Measurements from ENCODE around the gene CST4.
A peak's percentile ranks its signal among the peaks of the same experiment; 100 is the strongest.
"Not testable (repeated sequence)": the region's sequence is repeated elsewhere in the genome, so short reads cannot be mapped to it uniquely, and the experiment has no call there.

Gene CST4

DNA sequence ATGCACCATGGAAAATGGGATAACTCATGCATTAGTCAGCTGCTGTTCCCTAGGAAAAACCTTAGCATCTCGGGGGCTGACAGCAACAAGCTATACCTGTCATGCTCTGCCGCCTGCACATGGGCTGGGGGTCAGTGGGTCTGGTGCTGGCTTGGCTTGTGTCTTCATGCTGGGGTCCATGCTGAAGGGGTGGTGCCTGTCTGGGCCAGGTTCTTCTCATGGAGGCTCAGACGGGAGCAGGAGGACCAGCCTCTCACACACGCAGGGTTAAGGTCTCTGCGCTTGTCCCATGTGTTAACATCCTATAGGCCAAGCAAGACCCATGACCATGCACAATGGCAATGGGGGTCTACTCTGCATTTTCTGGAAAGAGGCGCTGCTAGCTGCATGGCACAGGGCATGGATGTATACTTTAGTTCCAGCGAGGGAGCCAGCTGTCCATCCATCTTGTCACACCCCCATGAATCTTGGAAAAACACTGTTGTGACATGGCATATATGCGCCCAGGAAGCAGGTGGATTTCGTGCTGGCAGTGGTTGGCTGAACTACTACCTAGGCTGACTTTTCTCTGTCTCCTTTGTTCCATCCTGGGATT is 26.5 kb downstream of the CST4 start:
- DNase-seq, result no peak

DNA sequence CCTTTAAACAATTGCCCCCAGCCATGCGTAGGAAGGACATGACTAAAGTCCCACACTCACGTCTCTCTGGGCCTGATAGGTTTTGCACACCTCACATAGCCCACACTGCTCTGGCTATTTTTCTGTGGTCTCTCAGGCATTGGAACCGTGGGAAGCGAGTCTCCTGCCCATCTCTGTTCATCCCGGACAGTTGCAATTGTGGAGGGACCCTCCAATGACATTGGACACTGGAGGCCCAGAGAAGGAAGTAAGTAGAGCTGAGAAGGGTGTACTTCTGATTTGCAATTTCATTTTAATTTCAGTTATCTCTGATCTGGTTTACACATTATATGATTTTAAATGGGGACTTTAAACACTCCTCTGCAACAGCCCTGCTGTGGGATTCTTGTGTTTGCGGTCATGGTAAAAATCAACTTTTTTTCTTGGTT is 27.8 kb downstream of the CST4 start:
- no peak for DNase-seq

DNA sequence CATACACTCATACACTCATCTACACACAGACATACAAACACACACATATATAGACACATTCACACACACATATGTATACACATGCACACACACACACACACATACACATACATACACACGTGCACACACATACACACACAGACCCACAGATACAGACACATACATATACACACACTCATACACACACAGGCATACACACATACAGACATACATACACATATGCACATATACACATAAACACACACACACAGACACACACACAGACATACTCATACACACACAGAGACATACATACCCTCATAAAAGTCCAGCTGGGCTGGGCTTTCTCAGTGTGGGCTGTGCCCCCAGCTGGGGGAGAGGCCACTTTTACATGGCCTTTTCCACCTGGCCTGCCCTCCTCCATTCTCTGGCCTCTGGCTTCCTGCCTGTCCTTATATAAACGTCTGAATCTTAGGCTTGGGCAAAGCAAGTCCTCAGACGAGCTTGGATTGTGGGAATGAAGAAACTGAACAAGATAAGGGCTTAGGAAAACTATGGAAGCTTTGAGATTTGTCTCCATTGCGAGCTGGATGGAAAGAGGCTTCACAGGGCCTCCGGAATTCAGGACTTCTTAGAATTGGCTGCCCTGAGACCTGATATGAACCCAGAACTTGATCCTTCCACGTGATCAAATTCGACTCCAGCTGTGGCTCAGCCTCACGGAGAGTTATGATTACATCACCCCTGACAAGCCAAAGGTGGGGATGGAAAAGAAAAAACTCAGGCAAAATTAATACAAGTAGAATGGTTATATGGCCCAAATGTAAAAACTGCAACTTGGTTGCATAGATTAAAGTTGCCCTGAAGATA is 28.6 kb downstream of the CST4 start:
- DNase-seq, result no peak

DNA sequence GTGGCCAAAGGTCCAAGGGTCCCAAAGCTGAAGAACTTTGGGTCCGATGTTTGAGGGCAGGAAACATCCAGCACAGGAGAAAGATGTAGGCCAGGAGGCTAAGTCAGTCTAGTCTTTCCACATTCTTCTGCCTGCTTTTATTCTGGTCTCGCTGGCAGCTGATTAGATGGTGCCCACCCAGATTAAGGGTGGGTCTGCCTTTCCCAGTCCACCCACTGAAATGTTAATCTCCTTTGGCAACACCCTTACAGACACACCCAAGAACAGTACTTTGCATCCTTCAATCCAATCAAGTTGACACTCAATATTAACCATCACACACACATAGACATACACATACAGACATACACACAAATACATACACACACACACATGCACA is 29.2 kb downstream of the CST4 start:
- DNase-seq, result not testable (repeated sequence)

DNA sequence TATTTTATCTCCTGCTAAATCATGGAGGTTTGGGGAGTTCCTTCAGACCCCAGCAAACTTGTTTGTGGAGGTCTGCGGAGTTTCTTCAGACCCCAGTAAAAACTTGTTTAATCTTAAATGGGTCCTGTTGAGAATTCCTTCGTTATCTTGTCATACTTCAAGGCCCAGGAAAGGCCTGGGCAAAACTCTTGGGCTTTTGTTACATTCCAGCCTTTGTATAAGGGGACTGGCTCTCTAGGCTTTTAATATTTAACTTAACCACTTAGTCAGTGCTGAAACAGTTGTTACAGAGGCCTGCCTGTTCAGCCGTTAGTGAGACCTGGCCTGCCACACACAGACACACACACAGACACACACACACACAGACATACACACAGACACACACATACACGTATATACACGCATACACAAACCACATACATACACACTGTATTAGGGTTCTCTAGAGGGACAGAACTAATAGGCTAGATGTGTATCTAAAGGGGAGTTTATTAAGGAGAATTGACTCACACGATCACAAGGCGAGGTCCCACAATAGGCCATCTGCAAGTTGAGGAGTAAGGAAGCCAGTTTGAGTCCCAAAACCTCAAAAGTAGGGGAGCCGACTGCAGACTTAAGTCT is 29.7 kb downstream of the CST4 start:
- DNase-seq, result no peak

DNA sequence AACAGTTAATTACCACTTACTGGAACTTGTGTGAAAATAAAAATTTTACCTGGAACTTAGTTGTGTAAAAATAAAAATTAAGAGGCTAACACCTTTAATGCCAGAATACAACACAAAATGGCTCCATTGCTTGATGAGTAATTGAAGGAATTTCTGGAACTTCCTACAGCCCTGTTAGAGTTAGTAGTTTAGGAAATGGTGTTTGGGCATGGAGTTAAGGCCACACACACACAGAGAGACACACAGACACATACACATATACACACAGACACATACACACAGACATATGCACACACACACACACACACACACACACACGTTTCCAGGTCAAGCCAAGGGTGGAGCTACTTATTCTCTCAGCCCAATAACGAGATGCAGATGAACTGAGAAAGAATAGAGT is 30.5 kb downstream of the CST4 start:
- no peak for DNase-seq

DNA sequence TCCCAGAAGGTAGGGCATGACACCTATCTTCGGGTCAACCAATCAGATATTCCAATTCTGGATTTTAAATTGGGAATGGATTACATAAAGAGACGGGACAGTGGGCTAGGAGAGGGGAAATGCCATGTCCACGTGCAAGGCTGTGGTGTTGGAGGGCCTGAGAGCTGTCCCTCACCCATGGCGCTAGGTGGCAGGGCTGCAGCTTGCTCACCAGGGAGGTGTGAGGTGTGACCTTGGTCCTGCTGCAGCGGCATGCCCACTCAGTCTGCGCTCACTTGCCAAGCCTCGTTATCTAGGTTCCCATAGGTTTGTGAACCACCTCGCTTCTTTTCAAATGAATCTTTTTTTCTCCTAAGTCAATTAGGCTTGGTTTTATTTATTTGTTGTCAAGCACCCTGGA is 31.6 kb downstream of the CST4 start:
- DNase-seq, result no peak

DNA sequence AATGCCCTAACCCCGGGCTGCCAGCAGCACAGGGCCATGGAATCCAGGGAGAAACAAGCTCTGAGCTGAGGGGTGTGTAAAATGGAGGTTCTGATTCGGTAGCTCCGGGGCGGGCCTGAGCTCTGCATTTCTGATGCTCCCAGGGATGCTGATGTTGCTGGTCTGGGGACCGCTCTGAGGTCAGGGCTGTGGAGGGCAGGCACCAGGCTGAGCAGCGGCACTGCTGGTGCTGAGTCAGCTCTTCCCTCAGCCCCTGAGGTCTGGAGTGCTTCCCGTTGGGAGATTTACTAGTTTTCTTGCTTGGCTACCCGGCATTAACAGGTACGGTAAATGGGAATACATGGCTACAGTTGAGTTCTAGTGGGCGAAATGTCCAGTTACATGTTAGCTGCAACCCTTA is 32.5 kb downstream of the CST4 start:
- peak in 2 of 56 donors; percentile 23 to 30 for DNase-seq

DNA sequence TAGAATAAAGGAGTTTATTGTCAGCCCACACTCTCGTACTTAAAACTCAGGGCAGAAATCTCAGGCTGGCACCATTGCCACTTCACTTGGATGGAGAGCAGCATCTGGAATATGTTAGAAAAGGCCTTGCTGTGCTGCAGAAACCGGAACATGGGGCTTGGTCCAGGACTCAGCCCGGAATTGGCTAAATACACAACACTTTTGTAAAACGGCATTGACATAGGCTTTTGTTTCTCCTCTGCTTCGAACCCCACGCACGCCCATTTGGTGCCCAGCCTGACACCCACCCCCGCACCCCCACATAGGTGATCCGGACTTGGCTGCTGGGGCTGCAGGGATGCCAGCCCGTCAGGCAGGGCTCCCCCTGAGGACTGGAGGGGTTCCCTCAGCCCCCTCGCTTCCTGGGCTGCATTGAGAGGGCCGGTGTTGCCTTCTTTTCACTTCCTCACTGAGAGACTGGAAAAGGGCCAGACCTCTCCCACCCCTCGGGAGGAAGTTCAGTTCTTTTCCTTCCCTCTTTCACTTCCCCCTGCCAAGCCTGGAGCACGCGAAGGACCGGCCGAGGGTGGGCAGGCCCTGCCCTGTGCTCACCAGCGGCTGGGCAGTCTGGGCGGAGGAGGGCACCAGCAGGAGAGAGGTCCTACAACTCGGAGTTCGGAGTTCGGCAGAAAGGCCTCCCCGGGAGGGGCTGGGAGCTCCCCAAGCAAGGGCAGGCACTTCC is 33.2 kb downstream of the CST4 start:
- DNase-seq, result peak in 54 of 56 donors; percentile 31 to 94 (median 76)

DNA sequence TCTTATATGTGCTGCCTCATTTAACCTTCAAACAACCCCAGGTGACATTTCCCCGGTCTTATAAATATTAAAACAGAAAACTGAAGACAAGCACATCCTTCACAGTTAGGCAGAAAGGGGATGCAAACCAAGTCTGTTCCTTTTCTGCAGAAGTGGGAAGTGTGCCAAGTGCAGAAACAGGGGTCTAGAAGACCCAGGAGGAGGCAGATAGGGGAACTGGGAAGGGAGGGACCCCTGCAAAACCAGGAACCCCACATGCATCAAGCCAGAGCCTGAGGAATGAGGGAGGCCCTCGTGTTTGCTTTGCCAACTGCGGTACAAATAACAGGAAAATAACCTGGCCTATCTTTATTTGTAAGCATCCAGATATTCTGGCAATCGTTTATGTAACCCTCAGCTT is 34.1 kb downstream of the CST4 start:
- peak in 1 of 56 donors; percentile 26 for DNase-seq

DNA sequence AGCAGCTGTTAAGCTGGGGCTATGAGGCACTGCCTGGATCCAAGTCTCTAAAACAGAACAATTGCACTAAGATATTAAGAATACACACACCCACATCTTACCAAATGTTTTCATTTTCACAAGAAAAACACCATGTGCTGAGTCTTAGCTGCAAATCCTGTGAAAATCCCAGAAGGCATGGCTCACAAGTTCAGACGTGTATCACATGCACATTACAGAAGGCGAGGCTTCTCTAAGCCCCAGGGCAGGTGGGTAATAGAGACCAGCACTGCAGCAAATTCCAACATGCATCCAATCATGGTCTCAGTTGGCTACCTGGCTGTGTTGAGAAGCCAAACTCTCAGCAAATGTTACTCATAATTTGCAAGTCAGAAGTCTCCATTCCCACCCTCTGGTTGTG is 34.8 kb downstream of the CST4 start:
- DNase-seq, result no peak

DNA sequence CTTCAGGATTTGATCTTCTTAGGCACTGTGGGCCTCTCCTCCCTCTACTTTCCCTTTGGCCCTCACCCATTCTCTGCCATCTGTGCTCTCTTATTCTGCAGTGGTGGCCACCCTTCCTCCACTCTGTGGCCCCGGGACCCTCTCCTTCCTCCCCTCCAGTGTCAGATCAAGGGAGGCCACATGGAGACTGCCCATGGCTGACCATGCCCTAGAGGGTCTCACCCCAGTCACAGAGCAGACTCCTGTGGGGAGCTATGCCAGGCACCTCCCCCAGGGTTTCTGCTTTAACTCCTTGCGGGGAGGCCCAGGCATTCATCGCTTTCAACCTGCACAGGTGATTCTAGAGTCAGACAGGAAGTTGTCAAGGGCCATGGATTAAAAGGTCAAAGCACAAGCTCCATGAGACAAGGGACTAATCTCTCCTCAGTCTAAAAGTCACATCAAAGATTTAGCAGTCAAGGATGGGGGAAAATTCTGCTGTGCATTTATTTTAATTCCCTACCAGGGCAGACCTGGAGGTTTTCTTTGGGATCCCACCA is 35.4 kb downstream of the CST4 start:
- no peak for DNase-seq

DNA sequence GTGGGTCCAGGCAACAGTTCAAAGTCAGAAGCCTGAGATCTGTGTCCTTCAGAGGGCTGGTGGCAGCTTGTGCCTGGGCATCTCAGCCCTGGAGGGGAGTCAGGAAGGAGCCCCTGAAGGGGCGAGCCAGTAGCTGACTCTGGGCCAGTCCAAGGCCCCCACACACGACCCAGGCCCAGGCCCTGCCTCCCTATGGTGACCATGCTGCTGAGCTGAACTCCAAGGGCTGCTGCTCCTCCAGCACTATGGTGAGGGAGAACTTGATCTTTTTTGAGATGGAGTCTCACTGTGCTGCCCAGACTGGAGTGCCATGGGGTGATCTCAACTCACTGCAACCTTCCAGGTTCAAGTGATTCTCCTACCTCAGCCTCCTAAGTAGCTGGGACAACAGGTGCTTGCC is 35.9 kb downstream of the CST4 start:
- DNase-seq, result no peak

DNA sequence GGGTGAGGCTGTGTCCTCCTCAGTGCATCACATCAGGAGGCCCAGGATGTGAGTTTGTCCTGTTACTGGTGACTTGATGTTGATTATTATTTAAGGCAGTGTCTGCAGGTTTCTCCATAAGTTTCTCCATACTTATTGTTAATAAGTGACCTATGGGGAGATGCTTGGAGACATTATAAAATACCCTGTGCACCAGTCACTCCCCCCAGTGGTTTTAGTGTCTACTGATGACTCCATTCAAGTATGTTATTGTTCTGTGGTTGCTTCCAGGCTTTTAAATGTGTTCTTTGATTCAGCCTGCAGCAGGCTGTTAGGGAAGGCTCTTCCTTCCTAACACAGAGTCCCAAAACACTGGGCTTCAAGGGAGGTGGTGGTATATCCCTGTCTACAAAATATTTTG is 36.5 kb downstream of the CST4 start:
- no peak for DNase-seq

DNA sequence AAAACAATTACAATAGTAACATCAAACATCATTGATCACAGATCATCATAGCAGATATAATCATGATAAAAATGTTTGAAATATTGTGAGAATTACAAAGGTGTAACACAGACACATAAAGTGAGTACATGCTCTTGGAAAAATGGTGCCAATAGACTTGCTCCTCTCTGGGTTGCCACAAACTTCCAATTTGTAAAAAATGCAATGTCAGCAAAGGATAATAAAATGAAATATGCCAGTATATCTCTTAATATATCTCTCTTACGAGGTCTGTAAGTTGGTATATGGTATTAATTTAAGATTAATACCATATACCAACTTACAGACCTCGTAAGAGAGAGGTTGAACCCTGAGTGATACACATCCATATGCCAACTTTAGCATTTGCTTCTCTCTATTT is 37.7 kb downstream of the CST4 start:
- DNase-seq, result no peak

DNA sequence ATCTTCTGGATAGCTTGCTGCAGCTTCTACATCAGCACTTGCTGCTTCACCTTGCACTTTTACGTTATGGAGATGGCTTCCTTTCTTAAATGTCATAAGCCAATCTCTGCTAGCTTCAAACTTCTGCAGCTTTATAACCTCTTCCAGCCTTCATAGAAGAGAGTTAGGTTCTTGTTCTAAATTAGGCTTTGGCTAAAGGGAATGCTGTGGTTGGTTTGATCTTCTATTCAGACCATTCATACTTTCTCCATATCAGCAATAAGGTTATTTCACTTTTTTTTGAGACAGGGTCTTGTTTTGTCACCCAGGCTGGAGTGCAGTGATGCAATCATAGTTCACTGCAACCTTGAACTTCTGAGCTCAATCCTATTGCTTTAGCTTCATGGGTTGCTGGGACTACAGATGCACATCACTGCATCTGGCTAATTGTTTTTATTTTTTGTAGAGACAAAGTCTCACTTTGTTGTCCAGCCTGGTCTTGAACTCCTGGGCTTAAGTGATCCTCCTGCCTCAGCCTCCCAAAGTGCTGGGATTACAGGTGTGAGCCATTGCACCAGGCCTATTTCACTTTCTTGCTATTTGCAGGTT is 38.9 kb downstream of the CST4 start:
- DNase-seq, result no peak

DNA sequence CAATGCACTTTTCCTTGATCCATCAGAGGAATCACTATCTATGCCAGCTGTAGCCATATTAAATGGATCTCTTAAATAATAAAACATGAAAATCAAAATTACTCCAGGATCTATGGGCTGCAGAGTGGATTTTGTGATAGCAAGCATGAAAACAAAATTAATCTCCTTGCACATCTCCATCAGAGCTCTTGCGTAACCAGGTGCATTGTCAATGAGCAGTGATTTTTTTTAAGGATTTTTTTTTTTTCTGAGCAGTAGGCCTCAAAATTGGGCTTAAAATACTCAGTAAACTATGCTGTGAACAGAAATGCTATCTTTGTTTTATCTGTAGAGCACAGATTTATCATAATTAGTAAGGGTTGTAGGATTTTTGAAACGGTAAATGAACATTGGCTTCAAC is 39.6 kb downstream of the CST4 start:
- DNase-seq, result no peak

DNA sequence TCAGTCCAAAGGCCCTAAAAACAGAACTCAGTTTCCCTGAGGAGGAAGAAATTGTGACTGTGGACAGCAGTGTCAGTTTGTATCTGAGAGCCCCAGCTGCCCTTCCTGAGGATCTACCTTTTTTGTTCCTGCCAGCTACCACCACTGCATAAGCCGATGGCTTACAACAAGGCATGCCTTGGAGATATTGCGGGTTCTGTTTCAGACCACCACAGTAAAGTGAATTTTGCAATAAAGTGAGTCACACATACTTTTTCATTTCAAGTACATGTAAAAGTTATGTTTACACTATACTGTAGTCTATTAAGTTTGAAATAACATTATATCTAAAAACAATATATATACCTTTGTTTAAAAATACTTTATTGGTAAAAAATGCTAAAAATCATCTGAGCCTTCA is 41.5 kb downstream of the CST4 start:
- DNase-seq, result no peak

DNA sequence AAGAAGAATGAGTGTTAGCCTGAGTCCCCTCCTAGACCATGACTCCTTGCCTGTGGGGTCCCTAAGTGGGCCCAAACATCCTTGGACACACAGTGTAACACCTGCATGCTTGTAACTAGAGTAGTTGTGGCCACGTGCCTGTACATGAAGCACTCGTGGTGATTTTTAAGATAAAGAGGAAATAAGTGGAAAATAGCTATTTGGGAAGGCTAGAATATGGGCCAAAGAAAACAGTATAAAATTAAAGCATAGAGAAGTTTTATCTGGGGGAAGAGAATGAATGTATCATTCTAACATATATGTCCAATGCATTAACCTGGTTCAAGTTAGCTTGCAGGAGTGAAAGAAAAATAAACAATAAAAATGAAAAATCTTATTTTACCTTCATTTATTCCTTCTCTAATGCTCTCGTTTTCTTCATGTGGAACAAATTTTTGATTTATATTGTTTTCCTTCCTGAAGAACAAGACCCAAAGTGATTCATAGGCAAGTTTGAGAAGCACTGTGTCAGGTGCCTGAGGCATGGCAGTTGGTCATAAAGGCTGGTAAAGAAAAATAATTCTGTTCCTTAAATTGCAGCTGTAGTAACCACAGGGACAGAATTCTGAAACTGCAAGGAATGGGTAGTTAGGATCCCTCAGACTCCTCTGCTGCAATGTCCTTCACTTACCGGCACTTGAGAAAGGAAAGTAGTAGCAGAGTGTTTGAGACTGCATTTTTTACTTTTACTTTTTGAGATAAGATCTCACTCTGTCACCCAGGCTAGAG is 42.5 kb downstream of the CST4 start:
- no peak for DNase-seq

DNA sequence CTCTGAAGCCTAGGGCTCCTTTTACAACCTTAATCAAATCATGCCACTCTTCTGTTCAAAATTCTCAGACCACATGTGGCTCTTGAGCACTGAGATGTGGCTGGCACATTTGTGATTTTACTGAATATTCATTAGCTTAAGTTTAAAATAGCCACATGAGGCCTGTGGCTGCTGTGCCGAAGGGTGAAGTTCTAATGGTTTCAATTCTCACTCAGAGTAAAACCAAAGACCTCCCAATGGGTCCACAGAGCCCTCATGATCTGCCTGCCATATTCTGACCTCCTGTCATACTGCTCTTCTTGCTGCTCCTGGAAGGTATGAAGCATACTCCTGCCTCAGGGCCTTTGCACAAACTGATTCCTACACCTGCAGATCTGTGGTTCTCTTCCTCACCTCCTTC is 43.3 kb downstream of the CST4 start:
- no peak for DNase-seq

DNA sequence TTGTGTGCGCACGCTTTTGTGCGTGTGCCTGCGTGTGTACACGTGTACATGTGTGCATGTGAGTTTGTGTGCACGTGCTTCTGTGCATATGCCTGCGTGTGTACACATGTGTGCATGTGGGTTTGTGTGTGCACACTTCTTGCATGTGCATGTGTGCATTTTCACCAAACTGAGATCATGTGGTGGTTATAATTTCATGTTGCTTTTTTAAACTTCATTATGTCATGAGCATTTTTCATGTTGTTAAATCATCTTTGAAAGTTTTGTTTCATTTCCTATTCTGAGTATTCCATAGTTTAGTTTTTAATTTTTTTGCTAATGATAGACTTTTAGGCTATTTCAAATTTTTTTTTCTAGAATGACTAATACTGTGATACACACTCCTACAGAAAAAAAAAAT is 44.7 kb downstream of the CST4 start:
- no peak for DNase-seq
